ENCODE data around the gene PAX3.
"Not testable (repeated sequence)": the region's sequence is repeated elsewhere in the genome, so short reads cannot be mapped to it uniquely, and the experiment has no call there.

Gene PAX3

DNA sequence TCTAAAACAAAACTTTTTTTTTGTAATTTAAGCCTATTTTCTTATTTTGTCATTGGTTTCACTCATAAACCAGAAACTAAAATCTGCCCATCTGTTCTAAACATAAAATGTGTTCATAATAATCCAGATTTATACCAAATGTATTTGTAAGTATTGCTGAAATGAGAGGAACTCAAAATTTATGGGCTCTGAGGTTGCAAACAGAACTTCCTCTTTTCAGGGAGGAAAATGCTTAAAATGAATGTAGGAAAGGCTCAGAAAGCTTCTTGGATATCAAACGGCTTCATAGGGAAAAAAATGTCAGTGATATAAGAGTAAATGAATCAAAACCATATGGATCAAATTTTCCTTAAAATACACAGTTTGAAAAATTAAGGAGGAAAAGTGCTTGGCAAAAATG, 83.9 kb downstream of the PAX3 start:
- DNase-seq (ENCODE audit: low read depth in 2 of 2): no peak

DNA sequence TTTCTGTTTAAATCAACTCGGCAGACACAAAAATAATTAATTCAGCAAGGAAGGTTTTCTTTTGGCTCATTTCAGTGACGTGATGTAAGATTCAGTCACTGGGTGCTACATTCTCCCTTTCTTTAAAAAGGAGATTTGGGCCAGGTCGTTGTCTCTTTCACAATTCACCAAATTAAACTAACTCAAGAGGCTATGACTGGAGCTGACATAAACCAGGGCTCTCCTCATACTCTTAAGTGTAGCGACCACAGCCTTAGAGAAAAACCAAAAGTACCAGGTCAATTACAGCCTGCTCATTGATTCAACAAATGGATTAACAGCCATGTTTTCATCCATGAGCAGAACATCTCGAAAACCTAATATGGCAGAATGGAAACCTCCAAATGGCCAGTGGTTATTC, 85.7 kb downstream of the PAX3 start:
- DNase-seq (ENCODE audit: low read depth in 2 of 2): no peak

DNA sequence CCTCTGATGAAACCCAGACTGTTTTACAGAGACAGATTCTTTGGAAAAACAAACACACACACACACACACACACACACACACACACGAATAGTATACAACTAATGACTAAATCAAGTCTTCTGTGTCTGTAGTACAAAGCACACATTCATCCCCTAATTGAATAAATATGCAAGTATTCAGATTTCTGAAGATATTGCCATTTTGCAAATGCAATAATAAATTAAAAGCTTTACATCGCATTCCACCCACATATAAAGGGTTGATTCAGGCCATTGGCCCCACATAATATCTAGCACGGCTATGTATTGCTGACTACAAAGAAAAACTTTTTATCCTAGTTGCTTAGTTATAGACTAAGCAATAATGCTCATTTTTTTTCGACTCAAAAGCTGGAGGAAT, 86.2 kb downstream of the PAX3 start:
- DNase-seq (ENCODE audit: low read depth in 2 of 2): no peak

DNA sequence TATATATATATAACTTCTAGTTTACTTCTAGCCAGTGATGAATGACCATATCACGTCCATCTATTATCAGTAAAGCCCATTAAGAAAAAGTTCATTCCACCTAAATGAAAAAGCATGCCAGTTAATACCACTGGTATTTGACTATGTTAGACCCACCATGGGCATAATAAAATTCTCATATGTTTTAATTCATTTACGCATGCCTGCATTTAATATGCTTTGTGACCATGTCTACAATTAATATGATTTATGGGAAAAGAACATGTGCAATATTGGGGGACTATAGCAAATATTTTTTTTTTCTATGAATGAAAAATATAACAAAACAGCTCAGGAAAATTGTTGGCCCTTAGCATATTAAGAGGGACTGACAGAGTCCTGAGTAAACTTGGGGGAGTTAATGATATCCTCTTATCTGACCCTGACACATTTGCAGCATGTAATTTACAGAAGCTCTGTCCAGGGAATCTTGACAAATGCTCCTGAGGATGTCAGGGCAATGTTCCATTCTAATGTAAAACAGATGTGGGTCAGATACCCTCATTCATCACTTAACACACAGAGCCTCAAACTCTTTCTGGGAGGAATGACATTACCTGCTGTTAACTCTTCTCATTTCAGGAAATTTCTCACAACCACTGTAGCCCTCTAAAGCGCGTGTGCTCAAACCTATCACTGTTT, 90.6 kb downstream of the PAX3 start:
- DNase-seq (ENCODE audit: low read depth in 2 of 2): no peak

DNA sequence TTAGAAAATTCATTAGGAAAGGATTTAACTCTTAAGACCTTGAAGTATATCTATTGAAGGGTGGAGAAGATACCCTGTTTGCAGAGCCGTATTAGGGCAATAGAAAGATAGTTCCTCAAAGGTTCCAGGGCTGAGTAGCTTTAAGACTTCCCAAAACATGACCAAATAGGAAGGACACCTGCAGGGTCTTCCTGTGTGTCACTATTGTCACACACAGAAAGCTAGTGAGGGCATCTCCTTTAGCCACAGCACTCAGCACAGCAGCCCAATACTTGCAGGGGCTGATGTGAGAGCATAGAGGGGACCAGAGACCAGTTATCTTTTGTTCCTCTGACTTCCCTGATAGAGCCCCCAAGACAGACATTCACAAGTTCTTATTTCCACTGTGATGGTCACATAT, 93.7 kb downstream of the PAX3 start:
- DNase-seq (ENCODE audit: low read depth in 2 of 2): no peak

DNA sequence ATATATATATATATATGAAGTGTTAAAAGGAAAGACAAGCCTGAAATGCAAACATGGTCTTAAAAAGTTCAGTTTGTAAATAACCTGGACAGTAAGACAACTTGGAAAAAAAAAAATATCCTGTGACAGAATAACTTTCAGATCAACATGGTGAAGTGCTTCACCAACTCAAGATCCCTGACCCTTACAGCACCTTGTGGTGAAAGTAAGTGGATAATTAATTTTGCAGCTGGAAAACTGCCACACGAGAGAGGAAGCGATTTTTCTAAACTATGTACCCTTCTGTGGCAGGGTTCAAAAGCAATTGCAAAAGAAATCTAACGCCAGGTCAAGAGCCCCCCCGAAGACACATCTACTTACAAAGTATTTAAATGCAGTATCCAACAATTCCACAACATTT, 95.8 kb downstream of the PAX3 start:
- no peak for DNase-seq (ENCODE audit: low read depth in 2 of 2)

DNA sequence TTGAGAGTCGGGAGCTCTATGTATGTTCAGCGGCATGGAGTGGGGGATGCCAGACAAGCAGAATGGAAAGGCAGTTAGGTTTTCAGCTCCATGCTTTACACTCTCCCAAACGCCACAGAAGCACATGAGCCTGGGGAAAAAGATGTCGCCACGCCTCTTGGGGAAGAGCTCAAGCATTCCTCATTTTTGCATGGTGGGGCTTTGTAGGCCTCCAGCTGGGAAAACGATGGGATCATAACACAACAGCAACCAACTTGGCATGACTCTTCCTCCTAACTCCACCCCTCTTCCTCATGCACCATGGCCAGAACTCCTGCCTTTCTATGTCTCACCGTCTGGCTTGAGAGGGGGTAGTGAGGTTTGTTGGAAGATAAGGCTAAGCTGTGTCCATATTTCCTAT, 102.6 kb downstream of the PAX3 start:
- DNase-seq (ENCODE audit: low read depth in 2 of 2): no peak

DNA sequence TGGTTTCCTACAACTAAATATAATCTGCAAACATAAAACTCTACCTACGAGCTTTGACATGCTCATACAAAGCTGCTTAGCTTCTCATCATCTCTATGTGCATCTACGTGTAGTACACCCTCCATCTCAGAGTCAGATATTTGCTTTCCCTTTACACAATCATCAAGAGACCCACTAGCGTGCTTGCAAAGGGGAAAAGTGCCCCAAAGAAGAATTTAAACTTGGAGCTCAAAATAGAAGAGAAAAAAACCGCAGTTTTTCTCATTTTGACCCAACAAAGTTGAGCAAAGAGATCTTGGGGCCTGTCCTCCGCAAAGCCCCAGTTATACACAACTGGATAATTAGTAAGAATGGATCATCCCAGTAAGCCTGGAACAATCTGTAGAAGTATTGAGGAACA, 104.1 kb downstream of the PAX3 start:
- no peak for DNase-seq (ENCODE audit: low read depth in 2 of 2)

DNA sequence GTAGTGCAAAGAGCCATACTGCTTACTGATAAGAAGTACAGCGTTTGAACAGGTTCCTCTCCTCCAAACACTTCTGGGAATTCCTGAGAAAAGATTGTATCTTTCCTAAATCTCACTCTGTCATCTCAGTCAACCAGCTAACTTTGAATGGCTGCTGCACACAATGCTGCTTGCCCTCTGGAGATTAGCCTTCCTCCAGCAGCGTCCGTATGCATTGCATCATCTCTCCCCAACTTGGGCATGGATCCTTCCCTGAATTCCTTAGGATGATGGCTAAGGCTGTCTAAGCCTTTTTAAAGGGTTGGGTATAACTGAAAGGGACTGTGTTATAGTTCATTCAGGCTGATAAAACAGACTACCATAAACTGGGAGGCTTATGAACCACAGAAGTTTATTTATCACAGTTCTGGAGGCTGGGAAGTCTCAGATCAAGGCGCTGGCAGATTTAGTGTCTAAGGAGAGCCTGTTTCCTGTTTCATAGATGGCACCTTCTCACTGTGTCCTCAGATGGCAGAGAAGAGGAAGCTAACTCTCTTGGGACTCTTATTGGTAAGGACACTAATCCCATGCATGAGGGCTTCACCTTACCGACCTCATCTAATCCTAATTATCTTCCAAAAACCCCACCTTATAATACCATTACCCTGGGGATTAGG, 105.3 kb downstream of the PAX3 start:
- no peak for DNase-seq (ENCODE audit: low read depth in 2 of 2)

DNA sequence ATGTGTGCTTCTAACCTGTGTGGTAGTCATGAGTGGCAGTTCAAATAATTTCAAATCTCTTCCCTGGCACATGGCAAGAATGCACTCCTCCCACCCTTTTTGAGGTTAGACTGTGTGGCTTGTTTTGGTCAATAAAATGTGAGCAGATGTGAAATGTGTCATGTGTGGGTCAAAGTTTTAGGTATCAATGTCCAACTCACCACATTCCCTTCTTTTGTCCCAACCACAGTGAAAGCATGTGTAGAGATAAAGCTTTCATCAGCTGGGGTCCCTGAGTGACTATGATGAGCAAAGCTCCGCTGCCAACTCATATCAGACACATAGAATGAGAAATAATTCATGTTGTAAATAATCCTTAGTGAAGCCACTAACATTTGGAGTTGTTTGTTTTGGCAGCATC, 118.2 kb downstream of the PAX3 start:
- DNase-seq (ENCODE audit: low read depth in 2 of 2): no peak

DNA sequence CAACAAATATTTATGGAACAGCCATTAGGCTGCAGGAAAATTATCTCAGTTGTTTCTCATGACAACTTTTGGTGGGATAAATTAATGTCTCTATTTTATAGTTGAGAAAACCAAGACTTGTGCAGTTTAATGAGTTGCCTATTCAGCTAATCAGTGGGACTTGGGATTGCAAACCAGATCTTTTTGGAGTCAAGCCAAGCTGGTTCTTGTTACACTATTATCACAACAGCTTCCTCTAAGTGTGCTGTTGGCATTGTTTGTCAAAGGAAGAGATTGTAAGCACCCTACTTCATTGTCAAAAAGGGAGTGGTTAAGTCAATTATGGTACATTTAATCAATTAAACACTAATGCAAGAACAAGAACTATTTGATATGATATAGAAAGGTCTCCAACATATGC, 119.2 kb downstream of the PAX3 start:
- DNase-seq (ENCODE audit: low read depth in 2 of 2): no peak

DNA sequence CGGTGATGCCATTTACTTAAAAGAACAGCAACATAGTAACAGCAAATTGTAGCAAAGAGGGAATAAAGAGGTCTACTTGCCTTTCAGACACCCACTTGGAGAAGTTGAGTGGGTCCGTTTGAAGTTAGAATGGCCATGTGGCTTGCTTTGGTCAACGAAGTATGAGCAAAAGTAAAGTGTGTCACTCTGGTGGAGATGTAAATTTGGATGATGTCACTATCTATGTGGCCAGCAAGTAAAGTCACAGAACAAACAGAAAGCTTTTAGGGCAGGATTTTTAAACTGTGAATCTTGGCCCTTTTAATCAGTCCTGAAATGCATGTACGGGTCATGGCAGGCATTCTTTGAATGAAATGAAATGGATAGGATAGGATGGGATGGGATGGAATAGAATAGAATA, 120.3 kb downstream of the PAX3 start:
- DNase-seq (ENCODE audit: low read depth in 2 of 2): no peak

DNA sequence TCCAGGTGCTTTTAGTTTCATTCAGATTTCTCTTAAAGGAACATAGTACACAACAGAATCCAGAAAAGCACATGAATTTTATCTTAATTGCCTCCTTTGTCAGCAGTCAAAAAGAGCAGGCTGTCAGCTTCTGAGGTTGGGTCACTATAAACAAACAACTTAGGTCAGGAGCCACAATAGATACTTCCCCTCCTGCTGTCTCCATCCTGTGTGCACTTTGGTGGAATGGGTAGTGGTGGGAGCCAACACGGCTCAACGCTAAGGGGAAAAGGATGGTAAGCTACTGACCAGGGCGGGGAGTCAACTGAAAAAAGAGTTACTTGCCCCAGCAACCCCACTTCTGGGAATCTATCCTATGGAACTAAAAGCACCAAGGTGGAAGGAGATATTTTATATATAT, 121.9 kb downstream of the PAX3 start:
- no peak for DNase-seq (ENCODE audit: low read depth in 2 of 2)

DNA sequence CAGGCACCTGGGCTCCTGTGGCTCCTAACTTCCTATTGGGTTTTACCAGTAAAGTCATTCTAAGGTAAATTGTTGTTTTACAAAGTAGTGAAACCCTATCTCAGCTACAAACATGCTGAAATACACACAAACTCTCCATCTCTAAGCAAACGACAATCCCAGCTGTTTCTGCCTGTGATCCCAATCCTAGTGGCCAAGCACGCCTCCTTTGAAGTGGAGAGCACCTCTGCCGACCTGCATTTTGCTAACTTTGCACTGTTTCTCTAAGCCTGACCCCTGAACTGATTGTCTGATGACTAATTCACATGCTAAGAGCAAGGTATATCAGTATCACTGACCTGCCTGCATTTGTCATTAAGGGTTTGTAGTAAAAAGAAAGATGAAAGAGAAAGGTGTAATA, 124.3 kb downstream of the PAX3 start:
- no peak for DNase-seq (ENCODE audit: low read depth in 2 of 2)

DNA sequence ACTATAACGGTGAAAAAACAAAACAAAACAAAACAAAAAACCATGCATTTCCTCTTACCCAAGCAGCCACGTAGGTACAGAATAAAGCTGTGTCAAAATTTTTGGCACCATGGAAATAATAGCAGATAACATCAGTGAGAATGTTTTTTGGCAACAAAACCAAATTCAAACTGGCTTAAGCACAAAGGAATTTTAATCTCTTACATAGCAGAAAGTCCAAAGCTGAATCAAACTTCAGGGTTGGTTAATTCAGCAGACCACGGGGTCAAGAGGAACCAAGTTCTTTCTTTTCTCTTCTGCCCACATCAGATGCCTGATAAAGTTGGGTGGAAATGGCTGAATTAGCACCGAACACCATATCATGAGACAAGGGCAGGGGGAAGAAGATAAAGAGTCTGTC, 129.5 kb downstream of the PAX3 start:
- DNase-seq (ENCODE audit: low read depth in 2 of 2): no peak

DNA sequence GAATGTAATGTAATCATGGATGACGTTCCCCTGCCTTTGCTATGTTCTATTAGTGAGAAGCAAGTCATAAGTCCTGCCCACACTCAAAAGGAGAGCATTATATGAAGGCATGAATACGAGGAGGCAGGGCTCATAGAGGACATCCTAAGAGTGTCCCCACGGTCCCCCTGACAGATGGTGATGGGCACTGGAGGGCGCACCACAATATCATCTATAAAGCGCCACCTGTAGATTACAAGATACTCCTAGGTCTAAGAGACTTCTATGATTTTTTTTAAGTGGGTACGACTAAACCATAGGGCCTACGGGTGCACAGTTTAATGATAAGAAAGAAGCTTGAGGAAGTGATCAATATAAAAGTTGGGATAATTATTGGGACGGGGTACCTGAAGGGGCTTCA, 131.0 kb downstream of the PAX3 start:
- no peak for DNase-seq (ENCODE audit: low read depth in 2 of 2)

DNA sequence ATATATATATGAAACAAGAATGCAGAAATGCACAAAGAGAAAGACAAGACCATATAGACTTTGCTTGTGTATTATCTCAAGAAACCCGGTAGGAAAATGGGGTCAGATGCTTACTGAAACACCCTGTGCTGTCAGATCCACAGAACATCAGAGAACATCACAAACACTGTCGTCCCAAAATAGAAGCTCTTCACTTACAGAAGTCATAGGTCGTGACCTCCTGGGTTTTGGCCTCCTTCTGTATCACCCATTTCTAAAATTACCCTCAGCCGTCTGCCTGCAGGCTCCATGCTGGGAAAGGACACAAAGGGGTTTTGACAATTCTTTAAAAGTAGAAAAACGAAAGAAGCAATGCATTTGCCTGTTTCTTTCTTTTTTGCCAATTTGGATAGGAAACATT, 137.9 kb downstream of the PAX3 start:
- no peak for DNase-seq (ENCODE audit: low read depth in 2 of 2)

DNA sequence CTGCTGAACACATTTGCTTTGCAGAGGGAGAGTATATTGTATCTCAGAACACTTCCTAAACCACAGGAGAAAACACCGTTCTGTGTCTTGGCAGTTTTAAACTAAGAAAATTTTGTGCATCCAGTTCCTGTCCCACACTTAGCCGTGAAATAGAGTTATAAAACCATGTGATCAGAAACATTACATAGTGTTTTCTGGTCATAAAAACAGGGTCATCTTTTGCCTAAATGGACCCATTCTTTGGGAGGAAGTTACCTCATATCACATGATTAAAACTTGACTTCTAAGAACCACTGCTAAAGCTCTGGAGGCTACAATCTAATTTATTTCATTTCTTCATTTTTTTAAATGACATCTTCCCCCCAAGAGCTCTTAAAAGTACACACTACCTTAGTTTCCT, 138.7 kb downstream of the PAX3 start:
- DNase-seq (ENCODE audit: low read depth in 2 of 2): no peak

DNA sequence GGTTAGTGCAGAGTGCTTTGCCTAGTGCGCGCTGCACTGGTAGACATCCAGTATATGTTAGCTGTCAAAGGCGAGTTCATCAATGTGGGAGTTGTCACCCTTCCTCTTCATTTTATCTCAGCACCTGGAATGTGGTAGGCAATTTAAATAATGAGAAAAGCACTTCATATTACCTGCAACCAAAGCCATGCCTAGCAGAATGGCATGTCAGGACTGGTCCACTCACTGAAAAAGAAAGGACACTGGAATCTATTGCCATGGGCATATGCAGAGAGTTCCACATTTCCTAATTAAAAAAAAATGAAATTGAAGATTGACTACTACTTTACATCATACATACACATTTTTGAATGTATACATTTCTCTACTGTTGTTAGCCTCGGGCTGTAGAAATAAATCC, 139.6 kb downstream of the PAX3 start:
- DNase-seq (ENCODE audit: low read depth in 2 of 2): no peak

DNA sequence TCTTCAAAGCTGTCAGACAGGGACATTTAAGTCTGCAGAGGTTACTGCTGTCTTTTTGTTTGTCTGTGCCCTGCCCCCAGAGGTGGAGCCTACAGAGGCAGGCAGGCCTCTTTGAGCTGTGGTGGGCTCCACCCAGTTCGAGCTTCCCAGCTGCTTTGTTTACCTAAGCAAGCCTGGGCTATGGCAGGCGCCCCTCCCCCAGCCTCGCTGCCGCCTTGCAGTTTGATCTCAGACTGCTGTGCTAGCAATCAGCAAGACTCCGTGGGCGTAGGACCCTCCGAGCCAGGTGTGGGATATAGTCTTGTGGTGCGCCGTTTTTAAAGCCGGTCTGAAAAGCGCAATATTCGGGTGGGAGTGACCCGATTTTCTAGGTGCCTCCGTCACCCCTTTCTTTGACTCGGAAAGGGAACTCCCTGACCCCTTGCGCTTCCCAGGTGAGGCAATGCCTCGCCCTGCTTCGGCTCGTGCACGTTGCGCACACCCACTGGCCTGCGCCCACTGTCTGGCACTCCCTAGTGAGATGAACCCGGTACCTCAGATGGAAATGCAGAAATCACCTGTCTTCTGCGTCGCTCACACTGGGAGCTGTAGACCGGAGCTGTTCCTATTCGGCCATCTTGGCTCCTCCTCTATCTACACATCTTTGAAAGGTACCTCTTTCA, 143.7 kb downstream of the PAX3 start:
- DNase-seq (ENCODE audit: low read depth in 2 of 2): not testable (repeated sequence)
